PFSK-1 (cell line): Measurements from ENCODE around the gene GALNT12.

ENCODE experiments used
- POLR2AphosphoS5 ChIP-seq: IDR thresholded peaks from 2 replicates; pipeline ENCODE4 v1.6.1; 2012; ENCODE audit warnings: low read depth, mild to moderate bottlenecking, control low read depth, low read length, moderate library complexity
- REST ChIP-seq, 2 experiments: IDR thresholded peaks; 2 replicates each; pipeline versions ENCODE4 v1.6.1 to v1.8.0; 2011 to 2012; ENCODE audit warnings: low read depth in 2 of 2, low read length in 2 of 2, control low read depth in 1 of 2, inconsistent platforms in 1 of 2, mild to moderate bottlenecking in 1 of 2, moderate library complexity in 1 of 2; ENCODE audit not compliant: insufficient read depth in 1 of 2
- TAF1 ChIP-seq: IDR thresholded peaks from 2 replicates; pipeline ENCODE4 v1.6.1; 2012; ENCODE audit warnings: low read length, control low read depth, borderline replicate concordance; ENCODE audit not compliant: insufficient read depth

- TF ChIP-seq REST (IDR thresholded peaks at IDR 0.05; ENCODE audit: insufficient read depth in 1 of 2, low read depth in 2 of 2, low read length in 2 of 2) (no peak), POLR2AphosphoS5 (no peak), TAF1 (no peak)
Observed at GRCh38 chr9:98869866-98870265, 62.4 kb downstream of the GALNT12 start.
